GM23338 (cell line): ENCODE measurements around the gene TIAM1. TPM values are rescaled to one million over a fixed set of nuclear protein-coding genes. Genes with fewer than 3 reads are reported as not detected.

Experiments used
- ATAC-seq: fragments of 200-7000 bp; cut with Tn5 transposase; 3 replicates; pipeline ENCODE4 v1.9.1; 2020
- DNase-seq: peaks from one replicate; pipeline ENCODE4 v3.0.0-alpha.2; 2015; ENCODE audit warnings: low spot score
- H2AFZ ChIP-seq: fragments of 200-600 bp; sonication (generic); 2 replicates; pipeline ENCODE4 v1.8.0; 2016; ENCODE audit warnings: antibody characterized with exemption, mild to moderate bottlenecking, moderate library complexity
- H3F3A ChIP-seq: fragments of 200-600 bp; sonication (generic); replicated peaks from 2 replicates; pipeline ENCODE4 v1.8.0; 2017; ENCODE audit warnings: antibody characterized with exemption, mixed run types, low read depth
- H3K27ac ChIP-seq: fragments of 200-600 bp; sonication (generic); 2 replicates; pipeline ENCODE4 v1.6.1; 2016; ENCODE audit warnings: low read depth
- H3K27me3 ChIP-seq: fragments of 200-600 bp; sonication (generic); 2 replicates; pipeline ENCODE4 v1.8.0; 2016; ENCODE audit warnings: mild to moderate bottlenecking, mixed run types, moderate library complexity; ENCODE audit not compliant: insufficient read depth
- H3K36me3 ChIP-seq: fragments of 200-600 bp; sonication (generic); 2 replicates; pipeline ENCODE4 v1.8.0; 2016; ENCODE audit warnings: mild to moderate bottlenecking; ENCODE audit not compliant: insufficient read depth
- H3K4me1 ChIP-seq: fragments of 200-600 bp; sonication (generic); 2 replicates; pipeline ENCODE4 v1.8.0; 2016; ENCODE audit warnings: mild to moderate bottlenecking, moderate library complexity; ENCODE audit not compliant: insufficient read depth
- H3K4me2 ChIP-seq: fragments of 200-600 bp; sonication (generic); 2 replicates; pipeline ENCODE4 v1.7.1; 2017; ENCODE audit warnings: mixed run types
- H3K4me3 ChIP-seq: fragments of 200-600 bp; sonication (generic); 2 replicates; pipeline ENCODE4 v1.6.1; 2016; ENCODE audit warnings: mixed run types
- H3K79me2 ChIP-seq: fragments of 200-600 bp; sonication (generic); replicated peaks from 2 replicates; pipeline ENCODE4 v1.8.0; 2017; ENCODE audit warnings: mild to moderate bottlenecking; ENCODE audit not compliant: insufficient read depth
- H3K9me2 ChIP-seq: fragments of 200-600 bp; sonication (generic); 2 replicates; pipeline ENCODE4 v1.8.0; 2017; ENCODE audit not compliant: insufficient read depth
- H4K20me1 ChIP-seq: fragments of 200-600 bp; sonication (generic); replicated peaks from 2 replicates; pipeline ENCODE4 v1.8.0; 2017; ENCODE audit warnings: mild to moderate bottlenecking; ENCODE audit not compliant: insufficient read depth
- H3K27ac Mint-ChIP-seq: 2 replicates; pipeline ENCODE4 v1.8.0; 2020; ENCODE audit warnings: inconsistent platforms, mild to moderate bottlenecking, moderate library complexity, mixed read lengths
- H3K27me3 Mint-ChIP-seq: 3 replicates; pipeline ENCODE4 v1.8.0; 2022; ENCODE audit warnings: low read depth, mild to moderate bottlenecking, moderate library complexity, mixed read lengths, inconsistent platforms; ENCODE audit not compliant: insufficient read depth, poor library complexity
- H3K36me3 Mint-ChIP-seq: 3 replicates; pipeline ENCODE4 v1.8.0; 2021; ENCODE audit warnings: low read depth, mild to moderate bottlenecking, inconsistent platforms, moderate library complexity, mixed read lengths
- H3K4me1 Mint-ChIP-seq: 3 replicates; pipeline ENCODE4 v1.8.0; 2020; ENCODE audit warnings: mild to moderate bottlenecking, inconsistent platforms, mixed read lengths
- H3K4me3 Mint-ChIP-seq: 3 replicates; pipeline ENCODE4 v1.8.0; 2021; ENCODE audit warnings: moderate library complexity, mild to moderate bottlenecking, inconsistent platforms, mixed read lengths
- H3K9me3 Mint-ChIP-seq: 3 replicates; pipeline ENCODE4 v1.8.0; 2020; ENCODE audit warnings: moderate library complexity, mild to moderate bottlenecking, inconsistent platforms, mixed read lengths
- CREB1 ChIP-seq: fragments of 250-450 bp; sonication (Bioruptor Pico); IDR thresholded peaks from 2 replicates; pipeline ENCODE4 v1.5.0; 2020; ENCODE audit warnings: low read depth, mild to moderate bottlenecking, moderate library complexity
- CTCF ChIP-seq, 2 experiments: fragments of 200-600 bp in 1 of 2; sonication (generic) in 1 of 2; conservative IDR thresholded peaks; 2 replicates each; pipeline versions ENCODE4 v1.5.1 to v1.6.1; 2016 to 2017; ENCODE audit warnings: antibody characterized with exemption in 2 of 2, low read depth in 2 of 2, mild to moderate bottlenecking in 2 of 2, moderate library complexity in 1 of 2
- ETS1 ChIP-seq: IDR thresholded peaks from 2 replicates; pipeline ENCODE4 v1.6.1; 2016; ENCODE audit warnings: antibody characterized with exemption
- EZH2 ChIP-seq: fragments of 200-600 bp; sonication (generic); IDR thresholded peaks from one replicate; pipeline ENCODE4 v1.8.0; 2017; ENCODE audit warnings: antibody characterized with exemption, mild to moderate bottlenecking, low read depth; ENCODE audit not compliant: unreplicated experiment
- EZH2phosphoT487 ChIP-seq: fragments of 200-600 bp; sonication (generic); IDR thresholded peaks from one replicate; pipeline ENCODE4 v1.8.1; 2018; ENCODE audit warnings: antibody characterized with exemption; ENCODE audit not compliant: unreplicated experiment
- JUNB ChIP-seq: IDR thresholded peaks from one replicate; pipeline ENCODE4 v1.6.1; 2016; ENCODE audit warnings: antibody characterized with exemption; ENCODE audit not compliant: unreplicated experiment
- NANOG ChIP-seq: IDR thresholded peaks from 2 replicates; pipeline ENCODE4 v1.6.1; 2016; ENCODE audit warnings: antibody characterized with exemption, borderline replicate concordance
- POLR2AphosphoS5 ChIP-seq: IDR thresholded peaks from 2 replicates; pipeline ENCODE4 v1.6.1; 2016; ENCODE audit warnings: antibody characterized with exemption, low read depth
- REST ChIP-seq: IDR thresholded peaks from one replicate; pipeline ENCODE4 v1.6.1; 2018; ENCODE audit warnings: antibody characterized with exemption; ENCODE audit not compliant: unreplicated experiment
- STAT1 ChIP-seq: IDR thresholded peaks from one replicate; pipeline ENCODE4 v1.6.1; 2016; ENCODE audit warnings: antibody characterized with exemption; ENCODE audit not compliant: unreplicated experiment
- ZNF114 ChIP-seq: fragments of 250-450 bp; sonication (Bioruptor Pico); IDR thresholded peaks from 2 replicates; pipeline ENCODE4 v1.5.0; 2020; ENCODE audit warnings: mild to moderate bottlenecking, moderate library complexity
- ZNF331 ChIP-seq: fragments of 250-450 bp; sonication (Bioruptor Pico); IDR thresholded peaks from 2 replicates; pipeline ENCODE4 v1.5.0; 2020; ENCODE audit warnings: low read depth, mild to moderate bottlenecking, moderate library complexity
- ZNF462 ChIP-seq: fragments of 250-450 bp; sonication (Bioruptor Pico); IDR thresholded peaks from 2 replicates; pipeline ENCODE4 v1.5.0; 2020; ENCODE audit warnings: mild to moderate bottlenecking, moderate library complexity
- polyA plus RNA-seq: library from polyadenylated mRNA; unstranded; fragments of >200 nt; fragmentation: Nextera tagmentation; extraction: Ambion mirVana; gene quantifications from 2 replicates; pipeline ENCODE4 v1.2.1, GENCODE V29; 2016
- total RNA-seq: library from RNA; depleted of rRNA; stranded (reverse); fragments of >200 nt; shearing (Covaris generic); gene quantifications from 2 replicates; pipeline ENCODE4 v1.2.3, GENCODE V29; 2014

Gene TIAM1
- total and polyA plus RNA-seq, 2 experiments from 2014 or later = 18.5 to 20.0 TPM

- peaks cover 10% of the 10 kb centered on the region; the same call in 2 of the 3 replicates for H3K36me3 Mint-ChIP-seq
- peaks cover 11% of the 10 kb centered on the region for H3K4me1 Mint-ChIP-seq
- no peak for ATAC-seq
- H3K4me2 ChIP-seq = no peak overlapping the region
- H3K9me3 Mint-ChIP-seq = no peaks in the 10 kb centered on the region
- H3K36me3 ChIP-seq = no peaks in the 10 kb centered on the region; the same call in 1 of the 2 replicates
- no peak overlapping the region for H3K27ac ChIP-seq
- H3F3A ChIP-seq = no peaks in the 10 kb centered on the region
- H4K20me1 ChIP-seq = no peaks in the 10 kb centered on the region
- no peak for DNase-seq
- peaks cover 12% of the 10 kb centered on the region; the same call in 1 of the 2 replicates for H3K4me1 ChIP-seq
- H3K27me3 ChIP-seq = no peaks in the 10 kb centered on the region
- peaks cover 4% of the 10 kb centered on the region for H3K27me3 Mint-ChIP-seq
- no peak overlapping the region for H3K4me3 ChIP-seq
- no peaks in the 10 kb centered on the region for H3K79me2 ChIP-seq
- no peak overlapping the region; the same call in 1 of the 2 replicates for H3K27ac Mint-ChIP-seq
- no peak overlapping the region for H3K4me3 Mint-ChIP-seq
- H3K9me2 ChIP-seq = no peaks in the 10 kb centered on the region
- TF ChIP-seq JUNB (no peak), POLR2AphosphoS5 (no peak), EZH2phosphoT487 (no peak), ZNF114 (CRISPR knock-in tag) (no peak), EZH2 (no peak), REST (no peak), ETS1 (no peak), CTCF (conservative IDR thresholded peaks at IDR 0.05; ENCODE audit: low read depth in 2 of 2) (no peak), ZNF331 (CRISPR knock-in tag) (no peak), STAT1 (no peak), CREB1 (CRISPR knock-in tag) (no peak), ZNF462 (CRISPR knock-in tag) (no peak), NANOG (no peak)
- no peak overlapping the region for H2AFZ ChIP-seq
These were observed 161.6 kb downstream of the TIAM1 start for GRCh38 chr21:31182231-31183140.
